H1 (cell line): ENCODE measurements around the gene RMND1. TPM values are rescaled to one million over a fixed set of nuclear protein-coding genes. Genes with fewer than 3 reads are reported as not detected.
A peak's percentile ranks its signal among the peaks of the same experiment; 100 is the strongest.

ENCODE experiments used
- CTCF ChIA-PET: fragments of 300-600 bp; sonication (Branson Sonifier 250); formaldehyde crosslinking; loops from one replicate; lab custom pipeline; 2021; ENCODE audit not compliant: partially characterized antibody; lab: Charles Lee
- POLR2A ChIA-PET: fragments of 300-600 bp; sonication (Branson Sonifier 250); formaldehyde crosslinking; loops from one replicate; lab custom pipeline; 2021; ENCODE audit warnings: inconsistent platforms; ENCODE audit not compliant: partially characterized antibody; lab: Charles Lee
- DNase-seq, 2 experiments: peaks; one replicate each; pipeline versions ENCODE4 v3.0.0 to v3.0.0-alpha.2; 2010 to 2022; ENCODE audit warnings: low spot score in 2 of 2, low read depth in 1 of 2, mixed read lengths in 1 of 2
- FAIRE-seq: peaks from 2 replicates; lab custom pipeline; 2011; peaks lifted over from hg19 to GRCh38; lab: Jason Lieb, UNC
- H2AFZ ChIP-seq: 2 replicates; pipeline ENCODE4 v1.8.1; 2012; ENCODE audit warnings: low read length, inconsistent platforms
- H2AK5ac ChIP-seq: 2 replicates; pipeline ENCODE4 v1.6.1; 2013; ENCODE audit warnings: low read depth, low read length
- H2BK120ac ChIP-seq: replicated peaks from 2 replicates; pipeline ENCODE3; 2013; ENCODE audit warnings: low read depth, low read length, inconsistent platforms
- H2BK12ac ChIP-seq: 2 replicates; pipeline ENCODE4 v1.6.1; 2013; ENCODE audit warnings: low read depth, low read length
- H2BK15ac ChIP-seq: 2 replicates; pipeline ENCODE4 v1.6.1; 2013; ENCODE audit warnings: low read length
- H2BK20ac ChIP-seq: 2 replicates; pipeline ENCODE4 v1.6.1; 2013; ENCODE audit warnings: low read length
- H2BK5ac ChIP-seq: 2 replicates; pipeline ENCODE4 v1.6.1; 2013; ENCODE audit warnings: low read depth, low read length
- H3K14ac ChIP-seq: 2 replicates; pipeline ENCODE4 v1.6.1; 2013; ENCODE audit warnings: inconsistent platforms; ENCODE audit not compliant: insufficient read length
- H3K18ac ChIP-seq: 2 replicates; pipeline ENCODE4 v1.6.1; 2013; ENCODE audit warnings: low read length; ENCODE audit errors: extremely low read depth
- H3K23ac ChIP-seq: 2 replicates; pipeline ENCODE4 v1.6.1; 2013; ENCODE audit warnings: inconsistent platforms; ENCODE audit not compliant: insufficient read length
- H3K23me2 ChIP-seq: 2 replicates; pipeline ENCODE4 v1.6.1; 2013; ENCODE audit warnings: low read depth, low read length
- H3K27ac ChIP-seq: 2 replicates; pipeline ENCODE4 v1.6.1; 2011; ENCODE audit warnings: low read depth, low read length, inconsistent platforms
- H3K27me3 ChIP-seq, 4 experiments: replicated peaks in 1 of 4; 1 replicate in 1 of 4; 2 replicates in 3 of 4; pipeline versions ENCODE4 v1.6.1 to v1.8.1; 2011 to 2013; ENCODE audit warnings: low read length in 3 of 4, mild to moderate bottlenecking in 3 of 4, inconsistent platforms in 2 of 4, mixed read lengths in 2 of 4, moderate library complexity in 1 of 4; ENCODE audit not compliant: control insufficient read depth in 3 of 4, insufficient read depth in 3 of 4; ENCODE audit errors: extremely low read depth in 1 of 4
- H3K36me3 ChIP-seq, 4 experiments: 2 replicates each; pipeline versions ENCODE4 v1.6.1 to v1.8.1; 2011 to 2013; ENCODE audit warnings: mild to moderate bottlenecking in 4 of 4, low read length in 3 of 4, moderate library complexity in 2 of 4, control low read depth in 1 of 4, inconsistent platforms in 1 of 4; ENCODE audit not compliant: insufficient read depth in 4 of 4, control insufficient read depth in 2 of 4
- H3K4ac ChIP-seq: replicated peaks from 2 replicates; pipeline ENCODE3; 2013; ENCODE audit warnings: low read length, low read depth, mixed read lengths, inconsistent platforms; ENCODE audit not compliant: insufficient read length
- H3K4me1 ChIP-seq, 4 experiments: replicated peaks in 1 of 4; 1 replicate in 1 of 4; 2 replicates in 3 of 4; pipeline versions ENCODE4 v1.6.1 to v1.8.1; 2011 to 2013; ENCODE audit warnings: low read length in 3 of 4, inconsistent platforms in 2 of 4, mixed read lengths in 1 of 4; ENCODE audit not compliant: insufficient read depth in 4 of 4, control insufficient read depth in 3 of 4
- H3K4me2 ChIP-seq, 2 experiments: 2 replicates each; pipeline versions ENCODE4 v1.6.1 to v1.8.1; 2011 to 2013; ENCODE audit warnings: low read depth in 2 of 2, low read length in 2 of 2, control low read depth in 1 of 2, inconsistent platforms in 1 of 2, mild to moderate bottlenecking in 1 of 2; ENCODE audit not compliant: insufficient read depth in 1 of 2
- H3K4me3 ChIP-seq, 4 experiments: fragments of 200-600, 300-600 bp in 1 of 4; sonication (generic), shearing (Covaris generic), sonication (Bioruptor Twin) in 1 of 4; 2 replicates each; pipeline versions ENCODE4 v1.5.1 to v1.8.1; 2011 to 2016; ENCODE audit warnings: low read length in 4 of 4, low read depth in 3 of 4, control low read depth in 2 of 4, inconsistent platforms in 2 of 4, mild to moderate bottlenecking in 2 of 4, mixed read lengths in 1 of 4, moderate library complexity in 1 of 4; ENCODE audit not compliant: insufficient read depth in 2 of 4; ENCODE audit errors: extremely low read depth in 1 of 4
- H3K56ac ChIP-seq: replicated peaks from 2 replicates; pipeline ENCODE3; 2013; ENCODE audit warnings: low read depth, mild to moderate bottlenecking, mixed read lengths, low read length, inconsistent platforms; ENCODE audit not compliant: insufficient read length
- H3K79me1 ChIP-seq: 2 replicates; pipeline ENCODE4 v1.6.1; 2013; ENCODE audit warnings: low read depth, low read length, control low read depth
- H3K79me2 ChIP-seq, 2 experiments: 2 replicates each; pipeline versions ENCODE4 v1.6.1 to v1.8.1; 2012 to 2013; ENCODE audit warnings: low read length in 2 of 2, mild to moderate bottlenecking in 2 of 2, inconsistent platforms in 1 of 2; ENCODE audit not compliant: insufficient read depth in 2 of 2, control insufficient read depth in 1 of 2
- H3K9ac ChIP-seq, 4 experiments: replicated peaks in 1 of 4; 1 replicate in 1 of 4; 2 replicates in 3 of 4; pipeline versions ENCODE4 v1.6.1 to v1.8.1; 2011 to 2013; ENCODE audit warnings: low read depth in 3 of 4, low read length in 3 of 4, control low read depth in 2 of 4, mild to moderate bottlenecking in 2 of 4, moderate library complexity in 2 of 4, inconsistent platforms in 1 of 4; ENCODE audit errors: extremely low read depth in 1 of 4
- H3K9me3 ChIP-seq, 2 experiments: 2 replicates each; pipeline versions ENCODE4 v1.6.1 to v1.8.1; 2012 to 2013; ENCODE audit warnings: mild to moderate bottlenecking in 2 of 2, moderate library complexity in 2 of 2, control low read depth in 1 of 2, inconsistent platforms in 1 of 2, low read depth in 1 of 2, low read length in 1 of 2, mixed read lengths in 1 of 2; ENCODE audit not compliant: insufficient read depth in 2 of 2
- H4K20me1 ChIP-seq, 2 experiments: replicated peaks in 1 of 2; 2 replicates each; pipeline versions ENCODE3 to v1.8.1; 2011 to 2013; ENCODE audit warnings: inconsistent platforms in 2 of 2, low read length in 2 of 2, mild to moderate bottlenecking in 1 of 2; ENCODE audit not compliant: insufficient read depth in 2 of 2, control insufficient read depth in 1 of 2
- H4K5ac ChIP-seq: 2 replicates; pipeline ENCODE4 v1.6.1; 2013; ENCODE audit warnings: low read length, low read depth, mixed read lengths, inconsistent platforms; ENCODE audit not compliant: insufficient read length
- H4K8ac ChIP-seq: 2 replicates; pipeline ENCODE4 v1.8.0; 2013; ENCODE audit warnings: mild to moderate bottlenecking, moderate library complexity, low read length, inconsistent platforms; ENCODE audit not compliant: insufficient read depth; ENCODE audit errors: extremely low read depth
- H4K91ac ChIP-seq: replicated peaks from 2 replicates; pipeline ENCODE3; 2013; ENCODE audit warnings: low read length, mixed read lengths, inconsistent platforms; ENCODE audit not compliant: insufficient read length
- BCL11A ChIP-seq, 2 experiments: IDR thresholded peaks; one replicate each; pipeline ENCODE4 v1.6.1; 2011; ENCODE audit warnings: low read depth in 2 of 2, low read length in 2 of 2, mild to moderate bottlenecking in 2 of 2
- BRCA1 ChIP-seq: IDR thresholded peaks from 2 replicates; pipeline ENCODE4 v1.6.1; 2012; ENCODE audit warnings: low read depth, low read length, improper control_type of control experiment
- CHD1 ChIP-seq: IDR thresholded peaks from 2 replicates; pipeline ENCODE4 v1.6.1; 2012; ENCODE audit warnings: low read depth, low read length, improper control_type of control experiment
- CREB1 ChIP-seq: IDR thresholded peaks from 2 replicates; pipeline ENCODE4 v1.6.1; 2012; ENCODE audit warnings: inconsistent platforms
- CTBP2 ChIP-seq: IDR thresholded peaks from 2 replicates; pipeline ENCODE4 v1.7.0; 2011; ENCODE audit warnings: borderline replicate concordance, mild to moderate bottlenecking, moderate library complexity, mixed read lengths, low read length; ENCODE audit not compliant: insufficient read depth, insufficient read length
- EGR1 ChIP-seq: IDR thresholded peaks from 2 replicates; pipeline ENCODE4 v1.6.1; 2011; ENCODE audit warnings: low read depth, low read length, borderline replicate concordance
- JUN ChIP-seq: IDR thresholded peaks from 2 replicates; pipeline ENCODE4 v1.6.1; 2011; ENCODE audit warnings: low read depth, mild to moderate bottlenecking, improper control_type of control experiment, low read length
- MAFK ChIP-seq: IDR thresholded peaks from 2 replicates; pipeline ENCODE4 v1.6.1; 2012; ENCODE audit warnings: low read depth, mild to moderate bottlenecking, improper control_type of control experiment, low read length
- NRF1 ChIP-seq: IDR thresholded peaks from 2 replicates; pipeline ENCODE4 v1.6.1; 2011; ENCODE audit warnings: mild to moderate bottlenecking, low read depth, low read length, improper control_type of control experiment
- SIN3A ChIP-seq, 2 experiments: IDR thresholded peaks in 1 of 2; conservative IDR thresholded peaks in 1 of 2; 2 replicates each; pipeline ENCODE4 v1.6.1; 2011 to 2012; ENCODE audit warnings: low read length in 2 of 2, improper control_type of control experiment in 1 of 2, low read depth in 1 of 2, mild to moderate bottlenecking in 1 of 2
- TAF7 ChIP-seq: optimal IDR thresholded peaks from 2 replicates; pipeline ENCODE3; 2011; ENCODE audit warnings: low read depth, mild to moderate bottlenecking, inconsistent platforms, low read length, moderate library complexity, borderline replicate concordance
- YY1 ChIP-seq: IDR thresholded peaks from 2 replicates; pipeline ENCODE4 v1.6.1; 2011; ENCODE audit warnings: low read depth, mild to moderate bottlenecking, low read length
- WGBS, 2 experiments: shearing (Covaris generic) in 1 of 2; methylation state at CpG; one replicate each; pipeline versions ENCODE4 v1.1.6 to v1.1.7; 2013 to 2015; ENCODE audit warnings: low lambda C conversion rate in 2 of 2, mixed read lengths in 2 of 2, inconsistent platforms in 1 of 2, low coverage in 1 of 2, missing lambda C conversion rate in 1 of 2; ENCODE audit not compliant: insufficient replicate concordance in 2 of 2, insufficient coverage in 1 of 2, insufficient read length in 1 of 2; ENCODE audit errors: extremely low coverage in 1 of 2, missing lambda C conversion rate in 1 of 2; 5-methylcytosine and 5-hydroxymethylcytosine counted together
- polyA plus RNA-seq, 7 experiments: library from polyadenylated mRNA; depleted of rRNA in 3 of 7; stranded (reverse) in 5 of 7; unstranded in 2 of 7; fragments of >200 nt in 5 of 7; fragments of 200-250 nt in 2 of 7; gene quantifications; 1 replicate in 5 of 7; 2 replicates in 1 of 7; 4 replicates in 1 of 7; pipeline versions ENCODE4 v1.2.1 to v1.2.3, GENCODE V29; 2011 to 2013; ENCODE audit warnings: missing spikeins in 2 of 7, mixed read lengths in 2 of 7
- total RNA-seq: library from RNA; stranded (reverse); fragmentation: NEBNext Ultra II Directional; extraction: Animal tissue kit (Norgen Biotek cat#: 25700); gene quantifications from 2 replicates; pipeline ENCODE4 v1.2.1, GENCODE V29; 2021
- TF ChIP-seq, protein P1 (sequence below): IDR thresholded peaks from 2 replicates; pipeline ENCODE4 v1.6.1; 2011; ENCODE audit warnings: low read depth, mild to moderate bottlenecking, low read length; ENCODE audit not compliant: insufficient read depth

The RMND1 gene
- total and polyA plus RNA-seq, 2 of the 8 experiments (the other 6 are each of a cell fraction or from before 2014, with no cell fraction given), result 7.3 to 21.9 TPM

DNA sequence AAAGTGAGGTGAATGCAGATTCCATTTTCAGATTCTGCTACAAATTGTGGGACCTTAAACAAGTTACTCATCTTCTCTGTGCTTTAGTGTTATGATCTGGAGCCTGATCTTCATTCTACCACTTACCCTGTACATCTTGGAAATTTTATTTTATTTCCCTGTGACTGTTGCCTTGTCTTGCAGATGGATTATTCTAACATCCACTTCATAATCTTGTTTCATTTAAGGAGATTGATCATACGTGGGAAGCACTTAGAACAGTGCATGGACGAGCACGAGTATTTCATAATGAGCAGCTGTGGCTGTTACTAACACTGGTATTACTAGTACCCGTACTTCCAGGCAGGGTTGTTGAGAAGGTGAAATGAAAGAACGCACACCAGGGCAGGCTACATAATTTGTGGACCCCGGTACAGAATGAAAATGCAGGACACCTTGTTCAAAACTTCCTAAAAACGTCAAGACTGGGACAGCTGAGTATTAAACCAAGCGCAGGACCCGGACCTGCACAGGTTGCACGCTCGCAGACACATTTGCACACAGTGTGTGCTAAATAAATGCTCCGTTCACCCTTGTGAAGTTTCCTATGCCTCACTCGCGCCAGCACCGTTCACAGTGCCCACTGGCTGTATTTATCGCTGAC lies 41.4 kb upstream of the RMND1 start:
- H3K23me2 ChIP-seq, result peaks cover 10% of the 10 kb centered on the region
- H3K18ac ChIP-seq, result no peak overlapping the region
- peaks cover 0 to 5% (median 4%) of the 10 kb centered on the region in 4 experiments; a peak in 5 of 7 replicates for H3K4me1 ChIP-seq
- ChIA-PET CTCF (no interaction called here), POLR2A (no interaction called here)
- H2AK5ac ChIP-seq, result no peak overlapping the region
- no peak overlapping the region for H2BK12ac ChIP-seq
- peak overlapping the region; percentile 87; the same call in 1 of the 2 replicates for H2AFZ ChIP-seq
- H3K27me3 ChIP-seq, result peaks cover 0 to 29% (median 18%) of the 10 kb centered on the region in 4 experiments; a peak in 5 of 7 replicates
- H3K79me2 ChIP-seq, result no peaks in the 10 kb centered on the region
- no peak overlapping the region for H3K4ac ChIP-seq
- peak overlapping the region in 1 of 4 experiments; percentile 27; a peak in 1 of 7 replicates for H3K9ac ChIP-seq
- H3K9me3 ChIP-seq, result no peaks in the 10 kb centered on the region
- no peak for DNase-seq
- WGBS, 2 experiments, result 59% methylated on average over 16 of the region's 16 CpGs; no CpG with 5 or more reads in 1 of the 2 experiments
- FAIRE-seq, result no peak
- no peak overlapping the region for H2BK15ac ChIP-seq
- no peaks in the 10 kb centered on the region for H4K20me1 ChIP-seq
- peak overlapping the region; percentile 74 to 99 for H3K4me2 ChIP-seq
- no peak overlapping the region; the same call in 1 of the 2 replicates for H4K8ac ChIP-seq
- H3K4me3 ChIP-seq, result peak overlapping the region; percentile 49 to 91 (median 60)
- H2BK120ac ChIP-seq, result no peak overlapping the region
- H4K5ac ChIP-seq, result no peak overlapping the region
- H2BK5ac ChIP-seq, result no peak overlapping the region
- H4K91ac ChIP-seq, result no peak overlapping the region
- no peak overlapping the region for H2BK20ac ChIP-seq
- no peak overlapping the region for H3K23ac ChIP-seq
- no peaks in the 10 kb centered on the region for H3K79me1 ChIP-seq
- no peaks in the 10 kb centered on the region for H3K36me3 ChIP-seq
- H3K14ac ChIP-seq, result no peak overlapping the region
- H3K56ac ChIP-seq, result no peak overlapping the region
- no peak overlapping the region for H3K27ac ChIP-seq
- TF ChIP-seq BCL11A (IDR thresholded peaks at IDR 0.05; ENCODE audit: low read depth in 2 of 2, low read length in 2 of 2) (no peak), JUN (no peak), NRF1 (no peak), TAF7 (no peak), CTBP2 (no peak), MAFK (no peak), CREB1 (no peak), BRCA1 (no peak), CHD1 (no peak), YY1 (no peak), EGR1 (no peak), SIN3A (conservative IDR thresholded peaks at IDR 0.05 in 1 of 2, IDR thresholded peaks at IDR 0.05 in 1 of 2; ENCODE audit: low read depth in 1 of 2, low read length in 2 of 2) (no peak)
- TF ChIP-seq, protein P1, sequence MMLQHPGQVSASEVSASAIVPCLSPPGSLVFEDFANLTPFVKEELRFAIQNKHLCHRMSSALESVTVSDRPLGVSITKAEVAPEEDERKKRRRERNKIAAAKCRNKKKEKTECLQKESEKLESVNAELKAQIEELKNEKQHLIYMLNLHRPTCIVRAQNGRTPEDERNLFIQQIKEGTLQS, result no peak
